ENCODE data around the gene KCNK5. TPM values are rescaled to one million over a fixed set of nuclear protein-coding genes. Genes with fewer than 3 reads are reported as not detected.
A peak's percentile ranks its signal among the peaks of the same experiment; 100 is the strongest.

KCNK5 gene
- total and polyA plus RNA-seq, 7 experiments from 2014 or later, result 0.20 to 9.6 (median 0.29) TPM; not detected in 3

- Mint-ChIP-seq H3K4me1 (peaks cover 14 to 29% (median 21%) of the 10 kb centered on the region in 7 donors), H3K36me3 (peaks cover 0 to 2% (median 0%) of the 10 kb centered on the region in 5 donors), H3K27ac (peak overlapping the region in 2 of 9 donors; percentile 34), H3K27me3 (peaks cover 0 to 12% (median 6%) of the 10 kb centered on the region in 5 donors), H3K4me3 (no peak overlapping the region), H3K9me3 (no peaks in the 10 kb centered on the region)
- DNase-seq, result no peak
- Histone ChIP-seq H3K9me3 (ENCODE audit: control insufficient read depth in 2 of 3, low read length in 3 of 3) (no peaks in the 10 kb centered on the region), H3K27ac (ENCODE audit: low read depth, low read length) (no peak overlapping the region), H3K36me3 (ENCODE audit: control insufficient read depth in 2 of 3, insufficient read depth in 3 of 3, low read length in 3 of 3) (no peaks in the 10 kb centered on the region), H3K27me3 (ENCODE audit: control insufficient read depth in 2 of 2, insufficient read depth in 2 of 2, low read length in 2 of 2) (no peaks in the 10 kb centered on the region), H3K4me3 (ENCODE audit: low read length) (no peak overlapping the region), H3K4me1 (ENCODE audit: control insufficient read depth in 2 of 2, insufficient read depth in 2 of 2, low read length in 2 of 2) (peaks cover 8 to 25% of the 10 kb centered on the region in 2 donors)
- ChIA-PET CTCF (no interaction called here), POLR2A (no interaction called here)
- intact Hi-C loops (cut with micrococcal nuclease), result no loop called here
- no peak for ATAC-seq
Measured at GRCh38 chr6:39231521-39232243, 2.4 kb upstream of the KCNK5 start.

GRCh38 chr6:39230654-39231035 lies 1.4 kb upstream of the KCNK5 start:
- peaks cover 18 to 35% of the 10 kb centered on the region in 2 donors for H3K4me1 ChIP-seq (ENCODE audit: control insufficient read depth in 2 of 2, insufficient read depth in 2 of 2, low read length in 2 of 2)
- Mint-ChIP-seq H3K4me1 (peaks cover 15 to 39% (median 32%) of the 10 kb centered on the region in 7 donors), H3K4me3 (peak overlapping the region in 5 of 10 donors; percentile 4 to 70 (median 57)), H3K36me3 (peaks cover 0 to 7% (median 0%) of the 10 kb centered on the region in 5 donors), H3K9me3 (no peaks in the 10 kb centered on the region), H3K27me3 (peaks cover 0 to 12% (median 6%) of the 10 kb centered on the region in 5 donors), H3K27ac (no peak overlapping the region)
- ATAC-seq, result no peak
- H3K36me3 ChIP-seq (ENCODE audit: control insufficient read depth in 2 of 3, insufficient read depth in 3 of 3, low read length in 3 of 3), result no peaks in the 10 kb centered on the region
- ChIA-PET CTCF (no interaction called here), POLR2A (no interaction called here)
- H3K27ac ChIP-seq (ENCODE audit: low read depth, low read length), result no peak overlapping the region
- DNase-seq, result no peak
- intact Hi-C loops (cut with micrococcal nuclease), result no loop called here
- no peaks in the 10 kb centered on the region for H3K27me3 ChIP-seq (ENCODE audit: control insufficient read depth in 2 of 2, insufficient read depth in 2 of 2, low read length in 2 of 2)
- no peaks in the 10 kb centered on the region for H3K9me3 ChIP-seq (ENCODE audit: control insufficient read depth in 2 of 3, low read length in 3 of 3)
- no peak overlapping the region for H3K4me3 ChIP-seq (ENCODE audit: low read length)

- Histone ChIP-seq H3K36me3 (ENCODE audit: control insufficient read depth in 2 of 3, insufficient read depth in 3 of 3, low read length in 3 of 3) (no peaks in the 10 kb centered on the region), H3K4me3 (ENCODE audit: low read length) (peak overlapping the region; percentile 54), H3K27ac (ENCODE audit: low read depth, low read length) (no peak overlapping the region), H3K27me3 (ENCODE audit: control insufficient read depth in 2 of 2, insufficient read depth in 2 of 2, low read length in 2 of 2) (no peaks in the 10 kb centered on the region), H3K4me1 (ENCODE audit: control insufficient read depth in 2 of 2, insufficient read depth in 2 of 2, low read length in 2 of 2) (peaks cover 18 to 44% of the 10 kb centered on the region in 2 donors), H3K9me3 (ENCODE audit: control insufficient read depth in 2 of 3, low read length in 3 of 3) (no peaks in the 10 kb centered on the region)
- intact Hi-C loops (cut with micrococcal nuclease), result loop anchor here (2.0 to 10.0 kb wide), 5 partner anchors 62 to 1846 kb away; partner anchors contain the start of genes BTBD9 (in 1 of the 2), GLO1 (in 1 of the 2), NFYA (in 1 of the 2) and OARD1 (in 1 of the 2)
- ATAC-seq (no peak), DNase-seq (peak in 1 of 9 donors; percentile 58)
- Mint-ChIP-seq H3K4me1 (peaks cover 15 to 57% (median 33%) of the 10 kb centered on the region in 7 donors), H3K36me3 (peaks cover 0 to 18% (median 0%) of the 10 kb centered on the region in 5 donors), H3K27ac (peak overlapping the region in 1 of 9 donors; percentile 91), H3K9me3 (no peaks in the 10 kb centered on the region), H3K27me3 (peaks cover 0 to 12% (median 6%) of the 10 kb centered on the region in 5 donors), H3K4me3 (peak overlapping the region; percentile 56 to 86 (median 70))
- POLR2A ChIA-PET, result no interaction called here
- CTCF ChIA-PET, result no interaction called here
Measured at GRCh38 chr6:39228111-39228971, 934 bp downstream of the KCNK5 start.

- intact Hi-C loops (cut with micrococcal nuclease), result loop anchor here (5.0 to 10.0 kb wide), 3 partner anchors 115 to 1847 kb away; partner anchors contain the start of genes GLO1 (in 1 of the 2), NFYA (in 1 of the 2) and OARD1 (in 1 of the 2)
- H3K4me3 Mint-ChIP-seq, result peak overlapping the region in 9 of 10 donors; percentile 4 to 86 (median 61)
- H3K4me1 Mint-ChIP-seq, result peaks cover 15 to 65% (median 33%) of the 10 kb centered on the region in 7 donors
- H3K9me3 Mint-ChIP-seq, result peaks cover 0 to 3% (median 0%) of the 10 kb centered on the region in 11 donors
- no peak overlapping the region for H3K27ac ChIP-seq (ENCODE audit: low read depth, low read length)
- no peaks in the 10 kb centered on the region for H3K9me3 ChIP-seq (ENCODE audit: control insufficient read depth in 2 of 3, low read length in 3 of 3)
- H3K4me3 ChIP-seq (ENCODE audit: low read length), result peak overlapping the region; percentile 54
- H3K4me1 ChIP-seq (ENCODE audit: control insufficient read depth in 2 of 2, insufficient read depth in 2 of 2, low read length in 2 of 2), result peaks cover 18 to 44% of the 10 kb centered on the region in 2 donors
- peaks cover 0 to 25% (median 0%) of the 10 kb centered on the region in 5 donors for H3K36me3 Mint-ChIP-seq
- no peaks in the 10 kb centered on the region for H3K27me3 ChIP-seq (ENCODE audit: control insufficient read depth in 2 of 2, insufficient read depth in 2 of 2, low read length in 2 of 2)
- ChIA-PET CTCF (no interaction called here), POLR2A (no interaction called here)
- no peaks in the 10 kb centered on the region for H3K36me3 ChIP-seq (ENCODE audit: control insufficient read depth in 2 of 3, insufficient read depth in 3 of 3, low read length in 3 of 3)
- H3K27ac Mint-ChIP-seq, result peak overlapping the region in 2 of 9 donors; percentile 6 to 91
- H3K27me3 Mint-ChIP-seq, result peaks cover 0 to 12% (median 6%) of the 10 kb centered on the region in 5 donors
- ATAC-seq (no peak), DNase-seq (no peak)
Measured at GRCh38 chr6:39227476-39227875, 1.8 kb downstream of the KCNK5 start.

GRCh38 chr6:39226639-39227329 lies 2.5 kb downstream of the KCNK5 start:
- Mint-ChIP-seq H3K27ac (peak overlapping the region in 2 of 9 donors; percentile 6 to 91), H3K36me3 (peaks cover 0 to 32% (median 0%) of the 10 kb centered on the region in 5 donors), H3K9me3 (peaks cover 0 to 3% (median 0%) of the 10 kb centered on the region in 11 donors), H3K27me3 (peaks cover 0 to 12% (median 3%) of the 10 kb centered on the region in 5 donors), H3K4me3 (peak overlapping the region in 6 of 10 donors; percentile 12 to 86 (median 66)), H3K4me1 (peaks cover 15 to 72% (median 33%) of the 10 kb centered on the region in 7 donors)
- Histone ChIP-seq H3K4me1 (ENCODE audit: control insufficient read depth in 2 of 2, insufficient read depth in 2 of 2, low read length in 2 of 2) (peaks cover 18 to 44% of the 10 kb centered on the region in 2 donors), H3K9me3 (ENCODE audit: control insufficient read depth in 2 of 3, low read length in 3 of 3) (no peaks in the 10 kb centered on the region), H3K36me3 (ENCODE audit: control insufficient read depth in 2 of 3, insufficient read depth in 3 of 3, low read length in 3 of 3) (no peaks in the 10 kb centered on the region), H3K27me3 (ENCODE audit: control insufficient read depth in 2 of 2, insufficient read depth in 2 of 2, low read length in 2 of 2) (no peaks in the 10 kb centered on the region), H3K27ac (ENCODE audit: low read depth, low read length) (no peak overlapping the region), H3K4me3 (ENCODE audit: low read length) (peak overlapping the region; percentile 15)
- ChIA-PET CTCF (no interaction called here), POLR2A (no interaction called here)
- ATAC-seq (no peak), DNase-seq (no peak)
- intact Hi-C loops (cut with micrococcal nuclease), result loop anchor here (5.0 to 10.0 kb wide), 3 partner anchors 114 to 1848 kb away; partner anchors contain the start of genes GLO1 (in 1 of the 2), NFYA (in 1 of the 2) and OARD1 (in 1 of the 2)
